OCI-LY1 (cell line): Measurements from ENCODE around the gene TMEM51.

Experiments used
- H2AFZ ChIP-seq: fragments of 200-600 bp; sonication (generic), shearing (Covaris generic); 2 replicates; pipeline ENCODE4 v1.6.0; 2014; ENCODE audit warnings: antibody characterized with exemption, mild to moderate bottlenecking, low read length
- H3F3A ChIP-seq: fragments of 200-600 bp; sonication (generic), shearing (Covaris generic); 2 replicates; pipeline ENCODE4 v1.6.0; 2014; ENCODE audit warnings: mild to moderate bottlenecking, antibody characterized with exemption, low read length, moderate library complexity; ENCODE audit not compliant: insufficient read depth
- H3K27ac ChIP-seq: fragments of 200-600 bp; sonication (generic); 2 replicates; pipeline ENCODE4 v1.5.1; 2014; ENCODE audit warnings: low read length, mixed run types, mild to moderate bottlenecking, low read depth; ENCODE audit not compliant: poor library complexity, severe bottlenecking
- H3K27me3 ChIP-seq: fragments of 200-600 bp; sonication (generic); 2 replicates; pipeline ENCODE4 v1.6.0; 2014; ENCODE audit warnings: antibody characterized with exemption, mild to moderate bottlenecking, low read length, moderate library complexity; ENCODE audit not compliant: insufficient read depth
- H3K36me3 ChIP-seq: fragments of 200-600 bp; sonication (generic); 2 replicates; pipeline ENCODE4 v1.6.1; 2014; ENCODE audit warnings: mild to moderate bottlenecking, antibody characterized with exemption, low read length, moderate library complexity, mixed read lengths; ENCODE audit not compliant: insufficient read depth
- H3K4me1 ChIP-seq: fragments of 200-600 bp; sonication (generic); 2 replicates; pipeline ENCODE4 v1.5.1; 2014; ENCODE audit warnings: mild to moderate bottlenecking, low read length, moderate library complexity; ENCODE audit not compliant: insufficient read depth, severe bottlenecking
- H3K4me2 ChIP-seq: fragments of 200-600 bp; sonication (generic), shearing (Covaris generic); 2 replicates; pipeline ENCODE4 v1.6.1; 2014; ENCODE audit warnings: low read length
- H3K4me3 ChIP-seq: fragments of 200-600 bp; sonication (generic); 2 replicates; pipeline ENCODE4 v1.5.1; 2014; ENCODE audit warnings: low read length, low read depth, mild to moderate bottlenecking, mixed read lengths; ENCODE audit not compliant: poor library complexity, severe bottlenecking
- H3K79me2 ChIP-seq: fragments of 200-600 bp; shearing (Covaris generic); 2 replicates; pipeline ENCODE4 v1.6.1; 2016; ENCODE audit warnings: mixed run types, low read length, mixed read lengths; ENCODE audit not compliant: insufficient read depth
- H3K9ac ChIP-seq: fragments of 200-600 bp; sonication (generic), shearing (Covaris generic); 2 replicates; pipeline ENCODE4 v1.6.1; 2014; ENCODE audit warnings: mild to moderate bottlenecking, low read length, mixed read lengths
- H3K9me2 ChIP-seq: fragments of 200-600 bp; sonication (generic), shearing (Covaris generic); 2 replicates; pipeline ENCODE4 v1.6.1; 2014; ENCODE audit warnings: low read depth, mild to moderate bottlenecking, low read length, mixed read lengths
- H3K9me3 ChIP-seq: fragments of 200-600 bp; shearing (Covaris generic); 2 replicates; pipeline ENCODE4 v1.6.1; 2014; ENCODE audit warnings: low read length, mixed read lengths
- H4K20me1 ChIP-seq: fragments of 200-600 bp; sonication (generic), shearing (Covaris generic); 2 replicates; pipeline ENCODE4 v1.6.0; 2016; ENCODE audit warnings: mild to moderate bottlenecking, low read length; ENCODE audit not compliant: insufficient read depth
- EZH2 ChIP-seq: fragments of 200-600 bp; sonication (generic), shearing (Covaris generic); IDR thresholded peaks from 2 replicates; pipeline ENCODE4 v1.8.0; 2017; ENCODE audit warnings: borderline replicate concordance, mixed run types, mild to moderate bottlenecking, antibody characterized with exemption, low read length, moderate library complexity, mixed read lengths
- TF ChIP-seq, protein P1 (sequence below): fragments of 200-600 bp; sonication (generic), shearing (Covaris generic); IDR thresholded peaks from 2 replicates; pipeline ENCODE4 v1.5.1; 2017; ENCODE audit warnings: mild to moderate bottlenecking, antibody characterized with exemption, low read length, moderate library complexity, mixed read lengths

Gene TMEM51

DNA sequence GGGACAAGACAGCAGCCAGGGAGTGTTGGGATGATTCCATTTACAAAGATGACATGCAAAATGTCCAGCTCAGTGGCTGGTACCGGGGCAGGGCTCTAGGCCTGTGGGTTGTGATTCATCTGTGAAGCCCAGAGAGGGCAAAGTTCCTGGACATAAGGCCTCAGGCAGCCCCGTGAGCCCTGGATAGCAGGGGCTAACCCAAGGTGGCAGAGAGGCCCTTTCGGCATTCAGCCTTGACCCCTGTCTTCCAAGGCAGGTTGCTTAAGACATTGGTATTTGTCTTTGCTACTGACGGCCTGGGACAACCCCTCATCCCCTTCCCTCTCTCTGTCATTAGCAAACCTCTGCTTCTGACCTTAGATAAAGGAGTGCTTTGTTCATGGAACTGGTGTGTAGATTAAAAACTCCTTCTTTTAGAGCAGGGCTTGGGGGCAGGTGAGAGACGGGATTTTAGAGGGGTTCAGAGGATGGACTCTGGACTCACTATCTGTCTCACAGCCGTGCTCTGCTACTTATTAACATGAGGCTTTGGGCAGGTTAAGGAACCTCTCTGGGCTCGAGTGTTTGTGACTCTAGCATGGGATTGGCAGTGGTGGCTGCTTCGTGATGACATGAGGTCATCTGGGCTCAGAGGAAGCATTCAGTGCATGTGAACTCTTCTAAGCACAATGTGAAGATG, 36.3 kb downstream of the TMEM51 start:
- H3K4me1 ChIP-seq: no peaks in the 10 kb centered on the region
- no peaks in the 10 kb centered on the region for H3F3A ChIP-seq
- no peak overlapping the region for H3K9ac ChIP-seq
- no peaks in the 10 kb centered on the region for H3K27me3 ChIP-seq
- H3K4me3 ChIP-seq: no peak overlapping the region
- TF ChIP-seq EZH2: no peak
- TF ChIP-seq, protein P1, sequence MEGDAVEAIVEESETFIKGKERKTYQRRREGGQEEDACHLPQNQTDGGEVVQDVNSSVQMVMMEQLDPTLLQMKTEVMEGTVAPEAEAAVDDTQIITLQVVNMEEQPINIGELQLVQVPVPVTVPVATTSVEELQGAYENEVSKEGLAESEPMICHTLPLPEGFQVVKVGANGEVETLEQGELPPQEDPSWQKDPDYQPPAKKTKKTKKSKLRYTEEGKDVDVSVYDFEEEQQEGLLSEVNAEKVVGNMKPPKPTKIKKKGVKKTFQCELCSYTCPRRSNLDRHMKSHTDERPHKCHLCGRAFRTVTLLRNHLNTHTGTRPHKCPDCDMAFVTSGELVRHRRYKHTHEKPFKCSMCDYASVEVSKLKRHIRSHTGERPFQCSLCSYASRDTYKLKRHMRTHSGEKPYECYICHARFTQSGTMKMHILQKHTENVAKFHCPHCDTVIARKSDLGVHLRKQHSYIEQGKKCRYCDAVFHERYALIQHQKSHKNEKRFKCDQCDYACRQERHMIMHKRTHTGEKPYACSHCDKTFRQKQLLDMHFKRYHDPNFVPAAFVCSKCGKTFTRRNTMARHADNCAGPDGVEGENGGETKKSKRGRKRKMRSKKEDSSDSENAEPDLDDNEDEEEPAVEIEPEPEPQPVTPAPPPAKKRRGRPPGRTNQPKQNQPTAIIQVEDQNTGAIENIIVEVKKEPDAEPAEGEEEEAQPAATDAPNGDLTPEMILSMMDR: no peak
- no peaks in the 10 kb centered on the region for H4K20me1 ChIP-seq
- H3K36me3 ChIP-seq: no peaks in the 10 kb centered on the region
- no peaks in the 10 kb centered on the region for H3K9me3 ChIP-seq
- H3K4me2 ChIP-seq: no peak overlapping the region
- H2AFZ ChIP-seq: no peak overlapping the region
- no peak overlapping the region for H3K27ac ChIP-seq
- no peaks in the 10 kb centered on the region for H3K79me2 ChIP-seq
- H3K9me2 ChIP-seq: no peaks in the 10 kb centered on the region

DNA sequence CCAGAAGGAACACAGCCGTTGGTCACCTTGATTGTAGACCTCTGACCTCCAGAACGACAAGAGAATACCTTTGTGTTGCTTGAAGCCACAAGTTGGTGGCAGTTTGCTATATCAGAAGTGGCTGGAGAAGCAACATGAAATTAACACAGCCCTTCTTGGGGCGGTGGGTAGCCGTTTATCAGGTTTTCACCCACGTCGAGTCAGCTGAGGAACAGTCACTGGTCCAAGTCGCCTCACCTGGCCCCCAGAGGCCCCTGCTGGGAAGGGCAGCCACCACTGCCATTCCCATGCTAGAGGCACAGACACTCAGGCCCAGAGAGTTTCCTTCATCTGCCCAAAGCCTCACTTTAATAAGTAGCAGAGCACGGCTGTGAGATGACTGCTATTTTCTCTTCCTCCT, 37.7 kb downstream of the TMEM51 start:
- TF ChIP-seq, protein P1: no peak
- no peak for TF ChIP-seq EZH2
- H3K36me3 ChIP-seq: no peaks in the 10 kb centered on the region
- H3K27me3 ChIP-seq: no peaks in the 10 kb centered on the region
- no peak overlapping the region for H3K4me2 ChIP-seq
- H3K79me2 ChIP-seq: no peaks in the 10 kb centered on the region
- no peak overlapping the region for H3K9ac ChIP-seq
- H3K9me3 ChIP-seq: no peaks in the 10 kb centered on the region
- no peaks in the 10 kb centered on the region for H3F3A ChIP-seq
- H3K4me1 ChIP-seq: no peaks in the 10 kb centered on the region
- no peak overlapping the region for H2AFZ ChIP-seq
- no peaks in the 10 kb centered on the region for H4K20me1 ChIP-seq
- H3K4me3 ChIP-seq: no peak overlapping the region
- H3K9me2 ChIP-seq: no peaks in the 10 kb centered on the region
- H3K27ac ChIP-seq: no peak overlapping the region

DNA sequence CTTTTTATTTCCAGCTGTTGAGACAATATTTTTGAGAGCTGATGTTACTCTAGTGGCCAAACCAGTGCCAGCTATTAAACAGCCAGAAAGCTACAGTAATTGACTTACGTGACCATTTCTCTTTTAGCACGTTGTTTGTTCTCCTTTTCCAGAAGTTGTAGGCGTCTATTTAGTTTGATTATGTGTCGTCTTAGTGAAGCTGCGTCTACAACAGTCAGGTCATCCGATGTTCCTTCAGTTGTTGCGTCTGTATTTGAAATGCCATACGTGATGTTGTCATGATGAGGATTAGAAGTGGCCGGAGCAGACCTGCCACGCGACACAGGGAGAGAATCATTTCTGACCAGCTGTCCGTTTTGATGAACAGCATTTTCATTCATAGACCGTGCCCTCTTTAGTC, 38.2 kb downstream of the TMEM51 start:
- no peak overlapping the region for H3K4me2 ChIP-seq
- H3K4me3 ChIP-seq: no peak overlapping the region
- H3K4me1 ChIP-seq: no peaks in the 10 kb centered on the region
- H3K9me3 ChIP-seq: no peaks in the 10 kb centered on the region
- H3F3A ChIP-seq: no peaks in the 10 kb centered on the region
- no peak overlapping the region for H3K9ac ChIP-seq
- no peaks in the 10 kb centered on the region for H3K27me3 ChIP-seq
- H4K20me1 ChIP-seq: no peaks in the 10 kb centered on the region
- TF ChIP-seq, protein P1: no peak
- no peak for TF ChIP-seq EZH2
- no peaks in the 10 kb centered on the region for H3K9me2 ChIP-seq
- no peak overlapping the region for H2AFZ ChIP-seq
- H3K79me2 ChIP-seq: no peaks in the 10 kb centered on the region
- no peak overlapping the region for H3K27ac ChIP-seq
- no peaks in the 10 kb centered on the region for H3K36me3 ChIP-seq
